ENCODE data around the gene SMAD3.
"Not testable (repeated sequence)": the region's sequence is repeated elsewhere in the genome, so short reads cannot be mapped to it uniquely, and the experiment has no call there.

SMAD3 gene

DNA sequence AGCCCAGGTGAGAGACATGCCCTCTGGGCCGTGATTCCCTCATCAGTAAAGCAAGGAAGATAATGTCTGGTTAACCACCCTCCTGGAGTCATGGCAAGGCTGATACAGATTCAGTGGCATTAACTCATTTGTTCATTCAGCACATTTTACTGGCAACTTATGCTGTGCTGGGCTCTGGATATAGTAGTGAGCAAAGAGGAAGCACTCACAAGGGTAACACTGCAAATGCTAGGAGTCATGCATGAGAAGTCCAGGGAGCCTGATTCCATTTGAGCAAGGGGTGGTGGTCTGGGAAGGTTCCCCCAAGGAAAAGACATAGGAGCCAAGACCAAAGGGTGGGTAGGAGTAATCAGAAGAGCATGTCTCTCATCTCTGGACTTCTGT is 50.2 kb downstream of the SMAD3 start:
- no peak for DNase-seq

DNA sequence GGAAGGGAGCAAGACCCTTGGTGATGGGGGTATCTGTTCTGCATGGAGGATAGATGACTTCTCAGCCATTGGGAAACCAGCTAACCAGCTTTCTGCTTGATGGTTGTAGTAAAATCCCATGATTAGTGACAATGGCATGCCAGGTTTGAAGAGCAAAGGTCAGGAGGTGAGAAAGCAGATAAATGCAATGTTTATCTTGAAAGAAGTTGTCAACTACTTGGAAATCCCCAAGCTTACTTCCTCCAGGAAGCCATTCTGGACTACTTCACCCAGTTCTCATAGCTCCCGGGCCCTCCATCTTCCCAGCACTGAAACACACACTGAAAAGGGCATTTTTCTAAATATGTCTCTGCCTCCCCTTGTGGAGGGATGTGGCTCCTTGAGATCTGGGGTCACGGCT is 51.3 kb downstream of the SMAD3 start:
- DNase-seq, result no peak

DNA sequence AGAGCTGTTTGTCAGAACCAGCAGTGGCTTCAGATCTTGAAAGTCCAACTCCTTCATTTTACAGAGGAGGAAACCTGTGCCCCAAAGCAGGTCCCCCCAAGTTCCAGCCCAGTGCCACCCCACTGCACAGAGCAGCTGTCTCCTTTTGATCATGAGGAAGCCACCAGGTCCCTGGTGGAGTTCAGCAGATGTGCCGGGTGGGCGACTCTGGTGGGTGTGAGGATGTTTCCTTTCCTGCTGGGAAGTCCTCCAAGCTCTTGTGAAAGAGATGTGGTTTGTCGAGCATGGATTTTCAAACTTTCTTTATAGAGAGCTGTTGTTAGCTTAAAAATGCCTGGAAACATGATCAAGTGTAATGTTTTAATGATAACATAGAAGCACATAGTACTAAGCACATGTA is 52.0 kb downstream of the SMAD3 start:
- no peak for DNase-seq

DNA sequence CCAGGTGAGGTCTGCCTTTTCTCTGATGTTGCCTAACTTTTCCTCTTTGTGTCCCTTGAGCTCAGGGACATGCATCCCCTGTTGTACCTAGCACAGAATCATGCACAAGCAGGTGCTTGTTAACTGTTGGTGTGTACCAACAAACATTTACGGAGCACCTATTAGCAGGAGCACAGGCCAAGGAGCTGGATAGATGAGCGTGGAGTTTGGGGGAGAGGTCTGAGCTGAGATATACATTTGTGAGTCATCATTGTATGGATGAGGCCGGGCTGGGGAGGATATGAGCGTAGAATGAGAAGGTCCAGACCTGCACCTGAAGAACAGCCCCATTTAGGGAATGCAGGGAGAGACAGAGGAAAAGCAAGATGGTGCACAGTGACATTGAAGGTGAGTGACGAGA is 53.4 kb downstream of the SMAD3 start:
- no peak for DNase-seq

DNA sequence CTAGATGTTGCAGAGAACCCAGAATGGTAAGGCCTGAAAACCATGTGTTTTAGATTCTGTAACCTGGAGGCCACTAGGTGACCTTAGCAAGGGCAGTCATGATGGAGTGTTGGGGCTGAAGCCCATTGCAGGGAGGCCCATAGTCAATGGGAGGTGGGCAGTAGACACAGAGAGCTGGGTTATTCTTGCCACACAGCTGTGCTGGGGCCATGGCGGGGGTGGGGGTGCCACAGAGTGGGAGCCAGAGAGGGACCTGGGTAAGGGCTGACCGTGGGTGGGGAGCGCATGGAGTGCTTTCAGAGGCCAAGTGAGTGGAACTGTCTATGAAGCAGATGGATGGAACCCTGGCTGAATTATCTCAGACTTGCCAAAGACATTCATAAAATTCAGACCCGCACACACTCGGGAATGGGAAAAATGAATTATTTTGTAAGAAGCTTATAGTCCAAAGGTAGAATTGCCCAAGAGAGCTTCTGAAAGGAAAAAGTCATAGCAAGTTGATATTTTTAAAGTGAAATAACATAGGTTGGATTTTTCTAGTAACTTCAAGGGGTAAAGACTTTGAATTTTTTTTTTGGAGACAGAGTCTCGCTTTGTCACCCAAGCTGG is 53.9 kb downstream of the SMAD3 start:
- no peak for DNase-seq

DNA sequence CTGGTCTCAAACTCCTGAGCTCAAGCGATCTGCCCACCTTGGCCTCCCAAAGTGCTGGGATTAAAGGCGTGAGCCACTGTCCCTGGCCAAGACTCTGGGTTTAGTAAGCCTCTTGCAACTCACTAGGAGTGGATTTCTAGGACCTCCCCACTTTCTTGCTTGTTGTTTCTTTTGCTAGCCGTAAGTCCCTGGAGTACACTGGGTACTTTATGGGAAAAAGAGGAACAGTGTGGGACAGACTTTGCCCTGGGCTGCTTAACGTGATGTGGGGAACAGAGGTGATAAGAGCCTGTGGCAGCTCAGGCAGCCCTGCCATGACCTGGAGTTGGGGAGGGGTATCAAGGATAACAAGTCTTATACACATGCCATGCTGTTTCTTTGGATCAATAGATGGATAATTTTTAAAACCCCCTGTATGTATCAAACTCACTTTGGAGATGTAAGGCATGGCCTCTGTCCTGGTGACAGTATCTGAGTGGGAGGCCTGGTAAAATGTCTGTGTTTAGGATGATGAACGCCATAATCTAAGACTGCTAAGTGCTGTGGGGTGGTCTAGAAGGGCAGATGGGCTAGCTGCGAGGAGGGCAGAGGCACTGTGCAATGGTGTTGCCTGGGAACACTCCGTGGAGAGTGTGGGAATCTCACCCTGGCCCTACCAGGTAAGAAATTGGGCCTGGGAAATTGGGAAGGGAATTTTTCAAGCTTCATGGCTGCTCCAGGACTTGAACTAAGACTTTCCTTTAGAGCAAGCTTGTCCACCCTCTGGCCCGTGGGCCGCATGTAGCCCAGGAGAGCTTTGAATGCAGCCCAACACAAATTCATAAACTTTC is 54.8 kb downstream of the SMAD3 start:
- DNase-seq, result no peak

DNA sequence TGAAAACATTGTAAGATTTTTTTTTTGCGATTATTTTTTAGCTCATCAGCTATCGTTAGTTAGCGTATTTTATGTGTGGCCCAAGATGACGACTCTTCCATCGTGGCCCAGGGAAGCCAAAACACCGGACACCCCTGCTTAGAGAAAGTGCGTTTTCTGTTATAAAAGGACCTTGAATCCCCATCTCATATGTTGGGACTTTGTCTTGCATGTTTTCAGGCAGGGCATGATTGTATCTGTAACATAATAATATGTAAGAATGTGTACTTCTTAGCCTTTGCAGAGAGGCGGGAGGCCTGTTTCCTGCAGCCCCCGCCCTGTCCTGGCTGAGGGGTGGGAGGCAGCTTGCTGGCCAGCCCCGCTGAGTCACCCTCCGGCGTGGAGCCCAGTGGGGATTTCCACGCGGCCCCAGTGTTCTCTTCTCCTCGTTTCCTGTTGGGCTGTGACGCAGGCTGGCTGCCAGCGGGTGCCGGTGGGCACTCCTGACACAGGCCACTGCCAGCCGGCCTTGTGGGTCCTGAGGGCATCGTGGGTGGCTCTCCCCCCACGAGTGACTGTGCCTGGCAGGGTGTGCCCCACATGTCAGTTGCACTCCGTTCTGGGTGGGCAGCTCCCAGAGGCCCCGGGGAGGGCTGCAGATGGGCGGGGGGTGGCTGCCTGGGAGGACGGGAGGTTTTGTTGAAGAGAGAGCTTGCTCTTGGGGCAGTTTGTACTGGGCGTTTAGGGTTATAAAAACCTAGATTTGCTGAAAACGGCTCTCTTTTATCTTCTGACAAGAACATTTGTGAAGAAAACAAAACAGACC is 55.6 kb downstream of the SMAD3 start:
- DNase-seq, result peak; percentile 37

DNA sequence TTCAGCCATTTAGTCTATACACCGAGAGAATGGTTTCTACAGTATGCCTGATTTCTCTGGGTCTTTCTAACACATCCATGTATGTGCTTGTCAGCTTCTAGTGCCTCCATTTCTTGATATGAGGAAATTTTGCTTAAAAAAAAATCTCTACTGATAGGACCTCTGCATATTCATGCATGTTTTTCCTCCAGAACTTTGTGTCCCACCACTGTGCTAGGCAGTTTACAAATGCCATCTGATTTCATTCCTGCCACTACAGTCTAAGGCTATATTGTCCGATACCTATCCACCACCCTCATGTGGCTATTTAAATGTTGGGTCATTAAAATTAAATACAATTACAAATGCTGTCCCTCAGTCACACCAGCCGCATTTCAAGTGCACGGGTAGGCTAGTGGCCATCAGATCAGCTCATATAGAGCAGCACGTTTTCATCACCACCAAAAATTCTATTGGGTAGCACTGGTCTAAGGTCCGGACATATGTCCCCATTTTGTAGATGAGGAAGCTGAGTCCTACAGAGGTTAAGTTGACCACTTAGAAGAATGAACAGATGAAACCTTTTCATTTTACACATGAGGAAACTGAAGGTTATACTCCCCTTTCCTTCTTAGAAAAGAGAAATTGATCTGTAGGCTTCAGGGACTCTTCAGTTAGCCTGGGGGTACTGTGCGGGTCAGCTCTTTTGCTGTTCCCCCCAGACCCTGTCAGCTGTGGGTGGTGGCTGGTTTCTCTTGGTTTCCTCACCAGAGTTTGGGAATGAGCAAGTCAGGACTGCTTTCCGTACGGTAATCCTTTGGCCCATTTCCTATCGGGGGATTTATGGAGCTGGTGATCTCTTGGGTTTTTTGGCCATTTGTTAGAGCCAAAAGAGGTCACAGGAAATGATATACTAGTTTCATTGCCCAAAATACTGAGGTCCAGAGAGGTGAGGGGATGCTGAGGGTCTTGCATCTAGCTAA is 56.5 kb downstream of the SMAD3 start:
- no peak for DNase-seq

DNA sequence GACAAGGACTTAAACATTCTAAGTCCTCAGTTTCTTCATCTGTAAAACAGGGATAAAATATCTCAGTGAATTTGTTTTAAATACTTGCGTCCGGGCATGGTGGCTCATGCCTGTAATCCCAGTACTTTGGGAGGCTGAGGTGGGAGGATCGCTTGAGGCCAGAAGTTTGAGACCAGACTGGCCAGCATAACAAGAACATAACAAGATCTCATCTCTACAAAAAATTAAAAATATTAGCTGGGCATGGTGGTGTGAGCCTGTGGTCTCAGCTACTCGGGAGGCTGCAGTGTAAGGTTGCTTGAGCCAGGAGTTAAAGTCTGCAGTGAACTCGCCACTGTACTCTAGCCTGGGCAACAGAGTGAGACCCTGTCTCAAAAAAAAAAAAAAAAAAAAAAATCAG is 57.4 kb downstream of the SMAD3 start:
- not testable (repeated sequence) for DNase-seq

DNA sequence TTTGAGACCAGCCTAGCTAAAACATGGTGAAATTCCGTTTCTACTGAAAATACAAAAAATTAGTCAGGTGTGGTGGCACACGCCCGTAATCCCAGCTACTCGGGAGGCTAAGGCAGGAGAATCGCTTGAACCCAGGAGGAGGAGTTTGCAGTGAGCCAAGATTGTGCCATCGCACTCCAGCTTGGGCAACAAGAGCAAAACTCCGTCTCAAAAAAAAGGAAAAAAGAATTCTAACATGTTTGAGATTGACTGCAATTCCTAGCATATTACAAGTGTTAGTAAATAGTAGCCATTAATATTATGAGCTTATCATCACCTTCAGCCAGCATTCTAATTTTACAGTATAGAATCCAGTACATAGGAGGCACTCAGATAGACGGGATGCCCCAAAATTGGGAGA is 57.9 kb downstream of the SMAD3 start:
- not testable (repeated sequence) for DNase-seq

DNA sequence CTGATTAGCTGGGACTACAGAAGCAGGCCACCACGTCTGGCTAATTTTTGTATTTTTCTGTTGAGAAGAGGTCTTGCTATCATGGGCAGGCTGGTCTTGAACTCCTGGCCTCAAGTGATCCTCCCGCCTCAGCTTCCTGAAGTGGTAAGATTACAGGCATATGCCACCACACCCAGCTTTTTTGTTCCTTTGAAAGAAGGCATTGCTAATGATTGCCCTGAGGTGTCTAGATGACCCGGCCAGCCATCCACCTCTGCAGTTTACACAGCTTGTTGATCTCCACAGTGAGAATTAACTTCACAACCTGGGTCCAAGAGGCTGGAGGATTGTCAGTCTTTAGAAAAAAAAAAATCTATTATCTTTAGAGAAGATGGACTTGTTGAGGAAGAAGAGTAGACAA is 58.7 kb downstream of the SMAD3 start:
- no peak for DNase-seq

DNA sequence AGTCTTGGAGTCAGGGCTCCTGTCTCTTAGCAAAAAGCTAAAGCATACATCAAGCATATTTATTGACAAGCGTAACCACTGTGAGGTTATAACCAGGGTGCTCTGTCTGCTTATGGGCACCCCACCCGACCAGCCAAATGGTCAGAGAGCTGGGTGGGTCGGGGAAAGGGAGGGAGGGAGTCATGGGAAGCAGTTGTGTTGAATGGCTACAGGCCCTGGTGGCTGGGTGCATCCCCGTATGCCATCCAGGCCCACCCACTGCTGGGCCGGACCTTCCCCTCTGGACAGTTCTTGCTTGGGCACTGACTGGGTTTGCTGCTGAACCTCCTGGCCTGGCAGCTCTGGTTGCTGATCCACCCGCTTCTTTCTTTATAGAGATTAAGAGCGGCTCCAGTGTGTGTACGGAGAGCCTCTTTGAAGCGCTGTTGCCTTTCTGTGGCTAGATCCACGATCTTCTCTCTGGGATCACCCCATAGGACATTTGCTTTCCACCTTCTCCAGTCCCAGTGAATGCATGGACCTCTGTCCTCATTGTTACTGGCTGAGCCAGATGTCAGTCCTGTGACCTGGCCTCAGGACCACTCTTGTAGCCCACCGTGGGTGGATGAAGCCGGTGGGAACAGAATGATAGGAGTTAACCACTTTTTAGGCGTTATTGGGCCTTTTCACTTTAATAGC is 59.6 kb downstream of the SMAD3 start:
- DNase-seq, result no peak

DNA sequence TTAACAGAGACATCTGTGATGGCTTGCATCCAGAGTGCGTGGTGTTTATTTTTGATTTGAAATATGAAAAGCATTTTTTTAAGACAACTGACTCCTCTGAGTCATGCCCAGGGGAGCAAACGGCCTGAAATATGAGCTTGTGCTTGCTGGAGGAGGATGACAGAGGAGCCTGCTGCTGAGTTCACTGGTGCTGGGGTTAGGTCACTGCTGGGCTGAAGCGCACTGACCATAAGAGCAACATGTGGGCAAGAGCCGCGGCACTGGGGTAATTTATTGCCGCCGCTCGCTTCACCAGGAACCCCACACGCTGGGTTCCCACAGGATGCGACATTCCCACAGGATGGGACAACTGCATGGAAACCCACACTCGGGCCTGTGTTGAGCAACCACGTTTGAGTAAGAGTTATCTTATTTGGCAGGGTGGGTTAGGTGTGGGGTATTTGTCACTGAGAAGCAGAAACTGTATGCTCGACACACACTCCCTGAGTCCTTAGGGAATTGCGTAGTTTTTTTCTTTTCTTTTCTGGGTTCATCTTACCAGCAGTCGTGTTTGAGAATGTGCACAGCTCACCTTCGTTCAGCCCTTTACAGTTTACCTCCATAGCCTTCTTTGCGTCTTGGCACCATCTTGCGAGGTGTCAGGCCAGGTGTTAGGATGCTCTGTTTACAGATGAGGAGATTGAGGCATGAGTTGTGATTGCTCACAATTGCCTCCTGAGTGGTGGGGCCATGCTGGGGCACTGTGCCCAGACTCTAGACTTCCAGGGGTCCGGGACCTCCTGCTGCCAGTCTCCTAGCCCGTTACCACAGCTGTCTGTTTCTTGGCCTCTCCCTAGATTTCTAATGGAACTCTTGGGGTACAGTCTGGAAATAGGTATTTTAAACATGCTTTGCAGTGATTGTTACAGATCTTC is 60.4 kb downstream of the SMAD3 start:
- no peak for DNase-seq

DNA sequence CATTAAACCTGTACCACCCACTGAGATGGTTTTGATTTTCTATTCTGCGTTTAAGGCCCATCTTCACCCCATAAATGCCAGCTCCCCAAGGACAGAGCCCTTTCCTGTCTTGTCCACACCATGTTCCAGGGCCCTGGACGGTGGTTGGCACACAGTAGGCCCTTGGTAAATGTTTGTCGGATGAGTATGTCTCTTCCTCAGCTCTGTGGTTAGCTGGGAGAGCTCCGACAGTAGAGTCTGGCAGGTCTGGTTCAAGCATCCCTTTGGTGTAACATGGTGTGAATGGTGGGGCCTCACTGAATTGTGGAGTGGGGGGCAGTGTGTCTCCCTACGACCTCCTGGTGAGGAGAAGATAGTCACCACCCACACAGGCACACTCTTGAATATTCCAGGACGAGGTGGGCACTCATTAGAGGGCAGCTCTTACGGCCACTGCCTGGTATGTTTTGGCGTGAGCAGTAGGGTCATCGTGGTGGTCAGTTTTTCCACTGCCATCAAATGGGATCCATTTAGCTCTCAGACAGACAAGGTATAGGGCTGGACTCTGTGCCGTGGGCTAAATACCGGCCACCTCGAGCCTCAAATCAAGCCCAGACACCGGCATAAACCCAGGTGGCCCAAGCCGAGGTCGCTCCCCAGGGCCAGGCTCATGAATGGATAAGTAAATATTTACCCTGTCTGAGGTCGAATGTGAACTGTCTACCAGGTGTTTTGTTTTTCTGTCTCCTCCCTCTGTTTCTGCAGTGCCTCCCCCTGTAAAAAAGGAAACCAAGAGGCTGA is 61.3 kb downstream of the SMAD3 start:
- no peak for DNase-seq

DNA sequence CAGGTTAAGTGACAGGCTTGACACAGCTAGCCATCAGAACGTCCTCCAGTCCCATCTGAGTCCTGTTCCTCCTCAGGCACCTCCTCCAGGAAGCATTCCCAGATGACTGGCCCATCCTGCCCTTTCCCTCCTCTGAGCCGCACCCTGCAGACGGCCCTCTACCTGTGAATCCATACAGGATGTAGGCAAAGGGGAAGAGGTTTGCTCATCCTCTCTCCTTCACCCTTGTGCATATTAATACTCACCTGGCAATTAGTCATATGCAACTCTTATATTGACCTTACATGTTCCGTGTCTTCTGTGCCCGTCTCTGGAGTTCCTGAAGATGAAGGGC is 61.9 kb downstream of the SMAD3 start:
- no peak for DNase-seq

DNA sequence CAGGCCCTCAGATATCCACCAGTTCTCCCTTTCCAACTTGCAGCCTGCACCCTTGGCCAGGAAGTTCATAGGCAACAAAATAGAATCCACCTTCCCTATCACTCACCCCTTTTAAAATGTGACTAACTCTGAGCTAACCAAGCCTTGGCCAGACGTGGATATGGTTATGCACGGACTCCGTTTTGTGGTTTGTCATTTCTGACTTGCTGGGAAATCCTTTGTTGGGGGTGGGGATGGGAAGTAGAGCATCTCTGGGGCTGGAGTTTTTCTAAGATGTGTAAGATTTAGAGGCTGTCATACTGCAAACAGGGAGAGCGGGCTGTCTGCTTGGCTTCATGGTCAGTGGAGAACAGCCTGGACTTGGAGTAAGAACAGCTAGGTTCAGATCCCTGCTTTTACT is 62.6 kb downstream of the SMAD3 start:
- DNase-seq, result no peak

DNA sequence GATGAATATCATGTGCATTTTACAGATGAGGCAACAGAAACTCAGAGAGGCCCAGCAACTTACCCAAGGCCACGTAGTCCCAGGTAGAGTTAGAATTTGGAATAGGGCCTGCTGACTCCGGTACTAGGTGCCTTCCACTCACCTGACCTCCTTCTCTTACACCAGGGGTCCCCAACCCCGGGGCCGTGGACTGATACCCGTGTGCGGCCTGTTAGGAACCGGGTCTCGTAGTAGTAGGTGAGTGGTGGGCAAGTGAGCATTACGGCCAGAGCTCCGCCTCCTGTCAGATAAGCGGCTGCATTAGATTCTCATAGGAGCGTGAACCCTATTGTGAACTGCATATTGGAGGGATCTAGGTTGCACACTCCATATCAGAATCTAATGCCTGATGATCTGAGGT is 64.8 kb downstream of the SMAD3 start:
- DNase-seq, result no peak

DNA sequence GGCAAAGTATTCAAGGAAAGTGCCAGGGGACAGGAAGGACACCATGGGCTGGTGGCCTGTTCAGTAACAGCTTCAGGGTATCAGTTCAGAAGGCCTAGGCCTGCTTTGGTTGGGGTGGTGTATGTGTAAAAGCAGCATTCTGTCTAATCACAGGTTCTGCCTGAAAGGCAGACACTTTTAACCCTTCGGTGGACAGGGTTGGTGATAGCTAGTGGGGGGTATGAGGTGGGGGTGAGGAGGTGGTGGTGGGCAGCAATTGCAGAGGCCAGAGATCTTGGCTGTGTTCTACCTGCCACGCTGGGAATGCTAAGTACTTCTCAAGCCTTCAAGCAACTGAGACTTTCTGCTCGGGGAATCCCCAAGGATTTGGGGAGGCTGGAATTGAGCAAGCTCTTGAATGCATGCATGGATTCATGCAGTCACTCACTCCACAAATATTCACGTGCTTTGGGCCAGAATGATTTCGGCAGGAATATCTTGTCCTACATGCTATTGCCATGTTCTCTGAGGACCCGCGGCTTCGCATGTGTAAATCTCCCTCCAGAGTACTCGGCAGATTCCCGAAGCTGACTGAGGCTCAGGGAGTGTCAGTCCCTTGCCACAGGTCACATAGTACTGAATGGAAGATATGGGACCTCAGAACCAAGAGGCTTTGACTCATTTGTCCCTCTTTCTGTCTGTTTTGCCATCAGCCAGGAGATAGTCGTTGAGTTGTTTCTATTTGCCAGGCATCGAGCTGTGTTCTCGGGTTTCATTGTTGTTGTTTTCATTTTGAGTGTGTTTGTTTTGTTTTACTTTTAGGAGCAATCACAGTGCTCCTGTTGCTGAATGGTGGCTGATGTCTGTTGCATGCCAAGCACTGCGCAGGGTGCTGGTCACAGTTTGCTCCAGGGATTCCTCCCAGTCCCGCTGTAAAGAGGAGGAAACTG is 65.5 kb downstream of the SMAD3 start:
- DNase-seq, result no peak

DNA sequence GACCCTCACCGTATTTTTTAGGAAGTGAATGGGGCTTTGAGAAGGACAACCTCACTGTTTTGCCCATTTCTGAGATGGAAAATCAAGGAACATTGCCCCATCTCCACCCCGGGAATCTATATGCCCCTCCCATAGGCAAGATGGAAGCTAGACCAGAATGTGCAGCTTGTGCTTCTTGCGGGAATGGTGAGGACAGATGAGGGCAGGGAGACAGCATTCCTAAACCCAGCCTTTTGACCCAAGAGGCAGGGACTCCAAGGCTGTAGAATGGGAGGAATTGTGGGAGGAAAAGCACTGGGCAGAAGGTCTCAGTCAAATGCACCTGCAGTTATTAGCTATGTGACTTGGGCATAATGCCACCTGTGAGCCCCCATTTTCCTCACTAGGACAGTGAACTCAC is 66.9 kb downstream of the SMAD3 start:
- no peak for DNase-seq
